Liver (tissue), 9 donors: ENCODE measurements around the gene TBCD. TPM values are rescaled to one million over a fixed set of nuclear protein-coding genes. Genes with fewer than 3 reads are reported as not detected.
A peak's percentile ranks its signal among the peaks of the same experiment; 100 is the strongest.

ENCODE experiments used
- DNase-seq: peaks from one replicate; pipeline ENCODE4 v3.0.0-alpha.2; 2017; ENCODE audit warnings: low spot score
- H3K27ac ChIP-seq, 2 donors: one replicate each; pipeline ENCODE4 v1.7.0; 2013; ENCODE audit warnings: inconsistent platforms in 2 of 2, low read length in 2 of 2, control low read depth in 1 of 2, low read depth in 1 of 2, mild to moderate bottlenecking in 1 of 2
- H3K27me3 ChIP-seq, 4 donors: one replicate each; pipeline versions ENCODE4 v1.6.1 to v1.7.0; 2013; ENCODE audit warnings: low read length in 3 of 4, inconsistent platforms in 1 of 4, mild to moderate bottlenecking in 1 of 4, moderate library complexity in 1 of 4; ENCODE audit not compliant: control insufficient read depth in 4 of 4, insufficient read depth in 4 of 4
- H3K36me3 ChIP-seq, 4 donors: one replicate each; pipeline versions ENCODE4 v1.6.1 to v1.7.0; 2013; ENCODE audit warnings: low read length in 3 of 4, mild to moderate bottlenecking in 3 of 4, low read depth in 1 of 4, moderate library complexity in 1 of 4; ENCODE audit not compliant: control insufficient read depth in 4 of 4, insufficient read depth in 3 of 4
- H3K4me1 ChIP-seq, 4 donors: one replicate each; pipeline versions ENCODE4 v1.6.1 to v1.7.0; 2013; ENCODE audit warnings: low read length in 3 of 4, mild to moderate bottlenecking in 3 of 4, moderate library complexity in 1 of 4; ENCODE audit not compliant: control insufficient read depth in 4 of 4, insufficient read depth in 4 of 4
- H3K4me3 ChIP-seq, 3 donors: one replicate each; pipeline versions ENCODE4 v1.6.1 to v1.7.0; 2013; ENCODE audit warnings: low read length in 3 of 3, control low read depth in 1 of 3, low read depth in 1 of 3, mild to moderate bottlenecking in 1 of 3
- H3K9ac ChIP-seq, 2 donors: one replicate each; pipeline ENCODE4 v1.7.0; 2013; ENCODE audit warnings: low read length in 2 of 2, mild to moderate bottlenecking in 2 of 2, moderate library complexity in 2 of 2, control low read depth in 1 of 2, low read depth in 1 of 2
- H3K9me3 ChIP-seq, 4 donors: one replicate each; pipeline versions ENCODE4 v1.6.1 to v1.7.0; 2013; ENCODE audit warnings: low read length in 3 of 4; ENCODE audit not compliant: control insufficient read depth in 4 of 4
- EGR1 ChIP-seq, 2 donors: IDR thresholded peaks; 2 replicates each; pipeline ENCODE4 v1.6.1; 2016 to 2018; ENCODE audit warnings: antibody characterized with exemption in 2 of 2, low read depth in 2 of 2
- FOXA1 ChIP-seq: IDR thresholded peaks from 2 replicates; pipeline ENCODE4 v1.6.1; 2016; ENCODE audit warnings: antibody characterized with exemption
- HNF4A ChIP-seq, 2 donors: conservative IDR thresholded peaks; 2 replicates each; pipeline ENCODE4 v1.6.1; 2016; ENCODE audit warnings: antibody characterized with exemption in 2 of 2, mild to moderate bottlenecking in 2 of 2
- JUND ChIP-seq, 2 donors: IDR thresholded peaks; 2 replicates each; pipeline ENCODE4 v1.6.1; 2016; ENCODE audit warnings: antibody characterized with exemption in 2 of 2
- NR2F2 ChIP-seq: IDR thresholded peaks from 2 replicates; pipeline ENCODE4 v1.6.1; 2016; ENCODE audit warnings: antibody characterized with exemption
- RXRA ChIP-seq, 2 donors: IDR thresholded peaks; 2 replicates each; pipeline ENCODE4 v1.6.1; 2017 to 2018; ENCODE audit warnings: antibody characterized with exemption in 2 of 2, mild to moderate bottlenecking in 1 of 2
- TAF1 ChIP-seq: conservative IDR thresholded peaks from 2 replicates; pipeline ENCODE4 v1.6.1; 2016; ENCODE audit warnings: antibody characterized with exemption, mild to moderate bottlenecking
- YY1 ChIP-seq: IDR thresholded peaks from 2 replicates; pipeline ENCODE4 v1.6.1; 2016; ENCODE audit warnings: antibody characterized with exemption, mild to moderate bottlenecking
- WGBS: extraction: QIAGEN DNeasy Blood & Tissue Kit; methylation state at CpG from one replicate; pipeline ENCODE4 v1.1.7; 2013; 5-methylcytosine and 5-hydroxymethylcytosine counted together
- polyA plus RNA-seq, 2 donors: library from polyadenylated mRNA; stranded (reverse) in 1 of 2; unstranded in 1 of 2; fragments of 200-250 nt in 1 of 2; fragments of >200 nt in 1 of 2; fragmentation: Nextera tagmentation in 1 of 2; extraction: Ambion mirVana in 1 of 2; gene quantifications; one replicate each; pipeline versions ENCODE4 v1.2.1 to v1.2.3, GENCODE V29; 2013 to 2015
- total RNA-seq, 2 donors: library from RNA; depleted of rRNA; stranded (reverse); fragments of >200 nt; gene quantifications; one replicate each; pipeline ENCODE4 v1.2.3, GENCODE V29; 2014
- TF ChIP-seq, protein P1 (sequence below): IDR thresholded peaks from 2 replicates; pipeline ENCODE4 v1.6.1; 2016; ENCODE audit warnings: antibody characterized with exemption, mild to moderate bottlenecking
- TF ChIP-seq, protein P2 (sequence below): IDR thresholded peaks from 2 replicates; pipeline ENCODE4 v1.6.1; 2016; ENCODE audit warnings: antibody characterized with exemption
- TF ChIP-seq, protein P3 (sequence below): IDR thresholded peaks from 2 replicates; pipeline ENCODE4 v1.6.1; 2016; ENCODE audit warnings: antibody characterized with exemption
- TF ChIP-seq, protein P4 (sequence below): fragments of 150-350 bp; IDR thresholded peaks from 2 replicates; pipeline ENCODE4 v1.5.1; 2017; ENCODE audit warnings: improper control_type of control experiment, low read depth, low read length; ENCODE audit not compliant: missing input control
- TF ChIP-seq, protein P5 (sequence below): IDR thresholded peaks from 2 replicates; pipeline ENCODE4 v1.6.1; 2016; ENCODE audit warnings: antibody characterized with exemption
- donor health status: healthy.
- donor health status: healthy.
- donor health status: healthy.
- donor health status: healthy.
- donor health status: healthy.

The TBCD gene
- total and polyA plus RNA-seq, 4 donors = 29.8 to 42.2 (median 33.0) TPM

DNA sequence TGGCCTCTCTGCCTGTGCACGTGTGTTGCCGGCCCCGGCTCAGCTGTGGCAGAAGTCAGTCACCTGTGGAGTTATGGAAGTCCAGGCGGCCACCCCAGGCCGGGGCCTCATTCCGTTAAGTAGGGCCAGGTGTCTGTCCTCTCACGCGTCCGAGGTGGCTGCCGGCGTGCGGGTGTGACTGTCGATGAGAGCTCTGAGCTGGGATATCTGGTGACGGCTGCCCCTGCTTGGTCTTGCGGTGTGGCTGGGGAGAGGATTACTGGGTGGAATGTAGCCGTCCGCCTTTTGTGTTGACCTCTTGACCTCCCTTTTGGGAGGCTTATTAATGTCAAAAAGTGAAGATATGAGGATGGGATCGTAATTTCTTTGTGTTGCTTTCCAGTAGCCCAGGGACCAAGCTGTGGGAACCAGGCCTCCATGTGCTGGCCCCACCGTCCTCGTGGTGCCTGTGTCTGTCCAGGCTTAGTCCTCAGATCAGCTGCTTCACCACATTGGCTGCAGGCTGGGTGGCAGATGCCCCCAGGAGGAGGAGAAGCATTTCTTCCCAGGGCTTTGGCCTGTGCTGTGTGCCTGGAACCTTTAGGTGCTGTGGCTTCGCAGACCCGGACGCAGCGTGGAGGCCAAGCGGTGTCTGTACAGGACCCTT lies 111.0 kb downstream of the TBCD start:
- no peak for DNase-seq
- TF ChIP-seq, protein P1, sequence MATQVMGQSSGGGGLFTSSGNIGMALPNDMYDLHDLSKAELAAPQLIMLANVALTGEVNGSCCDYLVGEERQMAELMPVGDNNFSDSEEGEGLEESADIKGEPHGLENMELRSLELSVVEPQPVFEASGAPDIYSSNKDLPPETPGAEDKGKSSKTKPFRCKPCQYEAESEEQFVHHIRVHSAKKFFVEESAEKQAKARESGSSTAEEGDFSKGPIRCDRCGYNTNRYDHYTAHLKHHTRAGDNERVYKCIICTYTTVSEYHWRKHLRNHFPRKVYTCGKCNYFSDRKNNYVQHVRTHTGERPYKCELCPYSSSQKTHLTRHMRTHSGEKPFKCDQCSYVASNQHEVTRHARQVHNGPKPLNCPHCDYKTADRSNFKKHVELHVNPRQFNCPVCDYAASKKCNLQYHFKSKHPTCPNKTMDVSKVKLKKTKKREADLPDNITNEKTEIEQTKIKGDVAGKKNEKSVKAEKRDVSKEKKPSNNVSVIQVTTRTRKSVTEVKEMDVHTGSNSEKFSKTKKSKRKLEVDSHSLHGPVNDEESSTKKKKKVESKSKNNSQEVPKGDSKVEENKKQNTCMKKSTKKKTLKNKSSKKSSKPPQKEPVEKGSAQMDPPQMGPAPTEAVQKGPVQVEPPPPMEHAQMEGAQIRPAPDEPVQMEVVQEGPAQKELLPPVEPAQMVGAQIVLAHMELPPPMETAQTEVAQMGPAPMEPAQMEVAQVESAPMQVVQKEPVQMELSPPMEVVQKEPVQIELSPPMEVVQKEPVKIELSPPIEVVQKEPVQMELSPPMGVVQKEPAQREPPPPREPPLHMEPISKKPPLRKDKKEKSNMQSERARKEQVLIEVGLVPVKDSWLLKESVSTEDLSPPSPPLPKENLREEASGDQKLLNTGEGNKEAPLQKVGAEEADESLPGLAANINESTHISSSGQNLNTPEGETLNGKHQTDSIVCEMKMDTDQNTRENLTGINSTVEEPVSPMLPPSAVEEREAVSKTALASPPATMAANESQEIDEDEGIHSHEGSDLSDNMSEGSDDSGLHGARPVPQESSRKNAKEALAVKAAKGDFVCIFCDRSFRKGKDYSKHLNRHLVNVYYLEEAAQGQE = no peak
- TF ChIP-seq, protein P2, sequence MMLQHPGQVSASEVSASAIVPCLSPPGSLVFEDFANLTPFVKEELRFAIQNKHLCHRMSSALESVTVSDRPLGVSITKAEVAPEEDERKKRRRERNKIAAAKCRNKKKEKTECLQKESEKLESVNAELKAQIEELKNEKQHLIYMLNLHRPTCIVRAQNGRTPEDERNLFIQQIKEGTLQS = no peak
- TF ChIP-seq FOXA1 (no peak), NR2F2 (no peak), JUND (IDR thresholded peaks at IDR 0.05) (no peak), HNF4A (conservative IDR thresholded peaks at IDR 0.05) (no peak)
- Histone ChIP-seq H3K9me3 (no peaks in the 10 kb centered on the region), H3K4me3 (no peak overlapping the region), H3K27me3 (no peaks in the 10 kb centered on the region), H3K9ac (no peak overlapping the region), H3K36me3 (no peaks in the 10 kb centered on the region), H3K27ac (no peak overlapping the region), H3K4me1 (peaks cover 0 to 4% (median 0%) of the 10 kb centered on the region in 4 donors)
- WGBS = 96% methylated on average over 25 of the region's 25 CpGs

DNA sequence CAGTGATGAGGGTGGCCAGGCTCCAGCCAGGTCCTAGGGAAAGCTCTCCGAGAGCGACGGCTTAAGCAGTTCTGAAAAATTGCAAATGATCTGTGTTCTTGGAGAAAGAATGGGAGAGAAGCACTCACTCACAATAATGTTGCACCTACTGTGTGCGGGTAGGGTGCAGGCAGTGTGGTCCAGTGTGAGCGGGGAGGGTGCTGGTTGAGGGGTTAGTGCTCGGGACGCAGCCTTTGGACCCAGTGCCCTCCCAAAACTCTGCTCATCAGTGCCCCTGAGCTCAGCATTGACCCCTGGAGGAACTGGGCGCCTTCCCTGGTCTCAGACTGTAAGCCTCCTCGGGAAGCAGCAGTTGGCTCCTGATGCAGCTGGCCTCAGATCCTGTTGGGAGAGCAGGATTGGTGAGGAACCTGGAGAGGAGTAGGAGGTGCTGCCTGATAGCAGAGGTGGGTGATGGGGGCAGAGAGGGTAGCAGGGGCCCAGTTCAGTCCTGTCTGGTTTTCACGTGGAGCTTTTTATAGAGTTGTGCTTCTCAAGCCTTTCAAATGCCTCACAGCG lies 111.6 kb downstream of the TBCD start:
- no peak overlapping the region for H3K4me3 ChIP-seq
- TF ChIP-seq, protein P3, sequence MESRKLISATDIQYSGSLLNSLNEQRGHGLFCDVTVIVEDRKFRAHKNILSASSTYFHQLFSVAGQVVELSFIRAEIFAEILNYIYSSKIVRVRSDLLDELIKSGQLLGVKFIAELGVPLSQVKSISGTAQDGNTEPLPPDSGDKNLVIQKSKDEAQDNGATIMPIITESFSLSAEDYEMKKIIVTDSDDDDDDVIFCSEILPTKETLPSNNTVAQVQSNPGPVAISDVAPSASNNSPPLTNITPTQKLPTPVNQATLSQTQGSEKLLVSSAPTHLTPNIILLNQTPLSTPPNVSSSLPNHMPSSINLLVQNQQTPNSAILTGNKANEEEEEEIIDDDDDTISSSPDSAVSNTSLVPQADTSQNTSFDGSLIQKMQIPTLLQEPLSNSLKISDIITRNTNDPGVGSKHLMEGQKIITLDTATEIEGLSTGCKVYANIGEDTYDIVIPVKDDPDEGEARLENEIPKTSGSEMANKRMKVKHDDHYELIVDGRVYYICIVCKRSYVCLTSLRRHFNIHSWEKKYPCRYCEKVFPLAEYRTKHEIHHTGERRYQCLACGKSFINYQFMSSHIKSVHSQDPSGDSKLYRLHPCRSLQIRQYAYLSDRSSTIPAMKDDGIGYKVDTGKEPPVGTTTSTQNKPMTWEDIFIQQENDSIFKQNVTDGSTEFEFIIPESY = no peak
- no peak for DNase-seq
- no peaks in the 10 kb centered on the region for H3K9me3 ChIP-seq
- no peaks in the 10 kb centered on the region for H3K27me3 ChIP-seq
- 96% methylated on average over 11 of the region's 11 CpGs for WGBS
- no peak overlapping the region for H3K27ac ChIP-seq
- peaks cover 0 to 4% (median 0%) of the 10 kb centered on the region in 4 donors for H3K4me1 ChIP-seq
- H3K36me3 ChIP-seq = no peaks in the 10 kb centered on the region
- no peak overlapping the region for H3K9ac ChIP-seq

DNA sequence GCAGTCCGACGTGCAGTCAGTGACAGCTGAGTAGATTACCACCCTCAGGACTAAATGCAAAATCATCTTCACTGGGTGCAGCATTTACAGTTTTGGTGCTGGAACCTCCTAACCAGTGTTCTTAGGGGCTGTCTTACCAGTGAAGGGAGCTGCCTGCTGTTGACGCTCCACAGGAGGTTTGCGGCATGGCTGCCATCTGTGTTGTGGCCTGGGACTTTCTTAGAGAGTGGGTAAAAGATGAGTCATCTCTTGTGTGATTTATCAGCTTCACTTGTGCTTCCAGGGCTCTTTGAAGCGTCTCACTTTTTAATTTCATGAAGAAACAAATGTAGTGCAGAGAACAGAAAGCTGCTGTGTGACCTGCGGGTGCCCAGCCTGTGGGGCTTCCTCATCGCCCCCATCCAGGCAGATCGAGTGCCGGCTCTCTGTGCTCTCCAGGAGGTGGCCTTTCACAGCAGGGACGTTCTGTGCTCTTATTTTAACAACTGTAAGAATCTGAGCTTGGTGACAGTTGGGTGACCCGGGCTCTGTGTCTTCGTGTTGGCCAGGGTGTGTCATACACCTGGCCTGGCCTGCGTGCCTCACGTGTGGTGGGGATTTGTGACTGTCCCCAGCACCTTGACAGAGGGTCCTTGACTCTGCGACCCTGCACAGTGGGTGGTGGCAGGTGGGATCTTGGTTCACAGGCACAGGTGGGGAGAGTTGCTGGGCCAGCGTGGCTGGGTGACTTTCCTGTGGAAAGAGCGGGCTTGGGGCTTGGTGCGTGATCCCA lies 112.3 kb downstream of the TBCD start:
- H3K4me3 ChIP-seq = no peak overlapping the region
- H3K27me3 ChIP-seq = no peaks in the 10 kb centered on the region
- 84% methylated on average over 18 of the region's 18 CpGs for WGBS
- no peaks in the 10 kb centered on the region for H3K9me3 ChIP-seq
- no peaks in the 10 kb centered on the region for H3K36me3 ChIP-seq
- no peak overlapping the region for H3K9ac ChIP-seq
- peaks cover 0 to 4% (median 0%) of the 10 kb centered on the region in 4 donors for H3K4me1 ChIP-seq
- H3K27ac ChIP-seq = peak overlapping the region in 1 of 2 donors; percentile 30
- DNase-seq = no peak
- TF ChIP-seq, protein P4, sequence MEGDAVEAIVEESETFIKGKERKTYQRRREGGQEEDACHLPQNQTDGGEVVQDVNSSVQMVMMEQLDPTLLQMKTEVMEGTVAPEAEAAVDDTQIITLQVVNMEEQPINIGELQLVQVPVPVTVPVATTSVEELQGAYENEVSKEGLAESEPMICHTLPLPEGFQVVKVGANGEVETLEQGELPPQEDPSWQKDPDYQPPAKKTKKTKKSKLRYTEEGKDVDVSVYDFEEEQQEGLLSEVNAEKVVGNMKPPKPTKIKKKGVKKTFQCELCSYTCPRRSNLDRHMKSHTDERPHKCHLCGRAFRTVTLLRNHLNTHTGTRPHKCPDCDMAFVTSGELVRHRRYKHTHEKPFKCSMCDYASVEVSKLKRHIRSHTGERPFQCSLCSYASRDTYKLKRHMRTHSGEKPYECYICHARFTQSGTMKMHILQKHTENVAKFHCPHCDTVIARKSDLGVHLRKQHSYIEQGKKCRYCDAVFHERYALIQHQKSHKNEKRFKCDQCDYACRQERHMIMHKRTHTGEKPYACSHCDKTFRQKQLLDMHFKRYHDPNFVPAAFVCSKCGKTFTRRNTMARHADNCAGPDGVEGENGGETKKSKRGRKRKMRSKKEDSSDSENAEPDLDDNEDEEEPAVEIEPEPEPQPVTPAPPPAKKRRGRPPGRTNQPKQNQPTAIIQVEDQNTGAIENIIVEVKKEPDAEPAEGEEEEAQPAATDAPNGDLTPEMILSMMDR = no peak
- TF ChIP-seq HNF4A (conservative IDR thresholded peaks at IDR 0.05) (no peak), YY1 (no peak), EGR1 (IDR thresholded peaks at IDR 0.05; ENCODE audit: low read depth in 2 of 2) (no peak), RXRA (IDR thresholded peaks at IDR 0.05) (no peak), TAF1 (no peak), FOXA1 (no peak)
- TF ChIP-seq, protein P1 = no peak
- TF ChIP-seq, protein P5, sequence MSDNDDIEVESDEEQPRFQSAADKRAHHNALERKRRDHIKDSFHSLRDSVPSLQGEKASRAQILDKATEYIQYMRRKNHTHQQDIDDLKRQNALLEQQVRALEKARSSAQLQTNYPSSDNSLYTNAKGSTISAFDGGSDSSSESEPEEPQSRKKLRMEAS = no peak
